C4-2B (cell line): ENCODE data around the gene RCSD1.

Experiments used
- H3K27ac ChIP-seq: fragments of 450-650 bp; 2 replicates; pipeline ENCODE4 v1.5.1; 2017
- CTCF ChIP-seq: fragments of 450-650 bp; conservative IDR thresholded peaks from 2 replicates; pipeline ENCODE4 v1.5.1; 2017; ENCODE audit warnings: mild to moderate bottlenecking
- ZFX ChIP-seq: fragments of 450-650 bp; IDR thresholded peaks from 2 replicates; pipeline ENCODE4 v1.6.1; 2017

Gene RCSD1

GRCh38 chr1:167749741-167750140 is 119.7 kb downstream of the RCSD1 start:
- H3K27ac ChIP-seq: no peak overlapping the region
- TF ChIP-seq CTCF (no peak), ZFX (no peak)

- no peak for TF ChIP-seq ZFX
- no peak for TF ChIP-seq CTCF
- no peak overlapping the region for H3K27ac ChIP-seq
Observed at GRCh38 chr1:167750641-167751040, 120.6 kb downstream of the RCSD1 start.

GRCh38 chr1:167751676-167752075 is 121.6 kb downstream of the RCSD1 start:
- no peak overlapping the region for H3K27ac ChIP-seq
- TF ChIP-seq ZFX (no peak), CTCF (no peak)

GRCh38 chr1:167752219-167752985 is 122.4 kb downstream of the RCSD1 start:
- TF ChIP-seq ZFX (no peak), CTCF (no peak)
- peak overlapping the region; percentile 21; the same call in 1 of the 2 replicates for H3K27ac ChIP-seq

GRCh38 chr1:167755654-167756053 is 125.6 kb downstream of the RCSD1 start:
- no peak overlapping the region for H3K27ac ChIP-seq
- TF ChIP-seq CTCF: no peak
- no peak for TF ChIP-seq ZFX
